ENCODE measurements around the gene EYS. TPM values are rescaled to one million over a fixed set of nuclear protein-coding genes. Genes with fewer than 3 reads are reported as not detected.

EYS gene
- total RNA-seq, 1 donor from 2014 or later, result 1.0 TPM

GRCh38 chr6:65202738-65203137 lies 504.3 kb downstream of the EYS start:
- no peak for DNase-seq

GRCh38 chr6:65199683-65200082 lies 507.3 kb downstream of the EYS start:
- DNase-seq, result no peak

GRCh38 chr6:65199121-65199520 lies 507.9 kb downstream of the EYS start:
- peak; percentile 7 for DNase-seq

- no peak for DNase-seq
These were observed 515.6 kb downstream of the EYS start for GRCh38 chr6:65191471-65191870.

- no peak for DNase-seq
These were observed 517.7 kb downstream of the EYS start for GRCh38 chr6:65189236-65189881.

GRCh38 chr6:65186826-65187225 lies 520.2 kb downstream of the EYS start:
- no peak for DNase-seq

- no peak for DNase-seq
These were observed 524.3 kb downstream of the EYS start for GRCh38 chr6:65182681-65183080.

GRCh38 chr6:65170273-65170672 lies 536.8 kb downstream of the EYS start:
- no peak for DNase-seq

- DNase-seq, result peak; percentile 12
These were observed 545.4 kb downstream of the EYS start for GRCh38 chr6:65161661-65162060.

GRCh38 chr6:65157025-65157424 lies 550.0 kb downstream of the EYS start:
- DNase-seq, result no peak

GRCh38 chr6:65155083-65155482 lies 551.9 kb downstream of the EYS start:
- DNase-seq, result no peak

GRCh38 chr6:65149841-65150240 lies 557.2 kb downstream of the EYS start:
- DNase-seq, result no peak

- no peak for DNase-seq
These were observed 558.2 kb downstream of the EYS start for GRCh38 chr6:65148839-65149238.

- DNase-seq, result no peak
These were observed 571.5 kb downstream of the EYS start for GRCh38 chr6:65135567-65135966.

- no peak for DNase-seq
These were observed 580.4 kb downstream of the EYS start for GRCh38 chr6:65126667-65127066.

- no peak for DNase-seq
These were observed 583.5 kb downstream of the EYS start for GRCh38 chr6:65123521-65123920.

GRCh38 chr6:65117817-65118409 lies 589.1 kb downstream of the EYS start:
- DNase-seq, result no peak

- DNase-seq, result no peak
These were observed 590.7 kb downstream of the EYS start for GRCh38 chr6:65116326-65116725.

GRCh38 chr6:65113581-65113980 lies 593.4 kb downstream of the EYS start:
- no peak for DNase-seq

GRCh38 chr6:65112435-65112834 lies 594.6 kb downstream of the EYS start:
- no peak for DNase-seq

- no peak for DNase-seq
These were observed 597.0 kb downstream of the EYS start for GRCh38 chr6:65110031-65110430.

- no peak for DNase-seq
These were observed 608.7 kb downstream of the EYS start for GRCh38 chr6:65098349-65098748.

GRCh38 chr6:65091561-65091960 lies 615.5 kb downstream of the EYS start:
- no peak for DNase-seq

GRCh38 chr6:65088575-65088974 lies 618.5 kb downstream of the EYS start:
- no peak for DNase-seq

Data from tongue (tissue), 2 donors.